Activated naive CD8-positive, alpha-beta T cell treated with anti-CD3 and anti-CD28 coated beads, Interleukin-2, amount 50 U/mL, for 16 hours (primary cell): ENCODE data around the gene METTL1.

Source experiments
- DNase-seq: peaks from one replicate; pipeline ENCODE4 v3.0.0-alpha.2; 2020; ENCODE audit warnings: low read depth, low spot score

The METTL1 gene

GRCh38 chr12:57769594-57769993 lies 2.3 kb downstream of the METTL1 start:
- DNase-seq, result no peak

GRCh38 chr12:57767876-57768275 lies 4.0 kb downstream of the METTL1 start:
- no peak for DNase-seq

GRCh38 chr12:57767305-57767698 lies 4.6 kb downstream of the METTL1 start:
- no peak for DNase-seq

- DNase-seq, result no peak
These were observed 5.2 kb downstream of the METTL1 start, which contains the start of gene CYP27B1 for GRCh38 chr12:57766464-57767304. CYP27B1 (minus strand) TSS chr12:57767078; CDS start chr12:57767041, 37 bp downstream.

- no peak for DNase-seq
These were observed 6.0 kb downstream of the METTL1 start for GRCh38 chr12:57765698-57766463.

GRCh38 chr12:57765003-57765697 lies 6.8 kb downstream of the METTL1 start:
- DNase-seq, result no peak

- no peak for DNase-seq
These were observed 7.3 kb downstream of the METTL1 start for GRCh38 chr12:57764662-57765002.

GRCh38 chr12:57763881-57764661 lies 7.8 kb downstream of the METTL1 start:
- DNase-seq, result no peak

GRCh38 chr12:57762463-57762862 lies 9.4 kb downstream of the METTL1 start:
- no peak for DNase-seq

- no peak for DNase-seq
These were observed 10.4 kb downstream of the METTL1 start for GRCh38 chr12:57761391-57761998.

- DNase-seq, result no peak
These were observed 11.4 kb downstream of the METTL1 start for GRCh38 chr12:57760347-57760982.

GRCh38 chr12:57759360-57759980 lies 12.4 kb downstream of the METTL1 start:
- DNase-seq, result no peak

GRCh38 chr12:57758552-57759359 lies 13.1 kb downstream of the METTL1 start:
- no peak for DNase-seq

- DNase-seq, result no peak
These were observed 14.1 kb downstream of the METTL1 start for GRCh38 chr12:57757771-57758170.

- peak; percentile 55 for DNase-seq
These were observed 15.2 kb downstream of the METTL1 start for GRCh38 chr12:57756406-57757341.

GRCh38 chr12:57755454-57756372 lies 16.2 kb downstream of the METTL1 start:
- no peak for DNase-seq

- DNase-seq, result no peak
These were observed 16.8 kb downstream of the METTL1 start for GRCh38 chr12:57755194-57755453.
